Activated effector memory CD4-positive, alpha-beta T cell treated with anti-CD3 and anti-CD28 coated beads, Interleukin-2, amount 50 U/mL, for 16 hours (primary cell): Measurements from ENCODE around the gene FAR1.

Experiments used
- DNase-seq: peaks from one replicate; pipeline ENCODE4 v3.0.0-alpha.2; 2020

Gene FAR1

DNA sequence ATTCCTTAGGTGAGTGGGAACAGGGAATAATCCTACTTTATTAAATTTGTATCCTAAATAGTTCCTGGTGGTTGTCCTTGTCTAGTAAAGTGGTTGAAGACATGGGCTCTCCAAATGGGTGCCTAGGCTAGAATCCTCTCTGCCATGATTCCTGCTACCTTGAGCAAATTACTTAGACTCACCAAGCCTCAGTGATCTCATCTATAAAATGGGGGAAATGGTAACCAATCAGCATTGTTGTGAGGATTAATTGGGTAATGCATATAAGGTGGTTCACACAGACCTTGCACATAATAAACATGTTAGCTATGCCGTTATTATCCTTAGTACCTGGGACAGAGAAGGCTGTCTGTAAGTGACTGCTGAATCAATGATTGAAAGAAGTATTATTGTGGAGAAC is 109.9 kb downstream of the FAR1 start:
- no peak for DNase-seq

DNA sequence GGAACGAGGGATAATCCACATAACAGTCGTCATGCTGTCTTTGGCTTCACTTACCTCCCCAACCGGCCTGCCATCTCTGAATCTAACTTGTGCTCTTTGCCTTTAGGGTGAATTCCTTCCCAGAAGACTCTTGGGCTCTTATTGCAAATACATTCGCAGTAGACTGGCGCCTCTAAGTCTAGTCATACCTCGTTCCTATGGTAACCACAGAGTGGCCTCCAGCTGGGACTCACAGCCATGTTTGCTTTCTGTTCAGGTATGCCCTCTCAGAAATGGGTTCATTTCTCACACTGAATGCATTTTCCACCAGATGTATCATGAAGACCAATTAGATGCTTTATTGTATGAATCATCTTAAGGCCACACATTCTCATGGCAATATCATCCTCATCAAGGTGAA is 112.7 kb downstream of the FAR1 start:
- DNase-seq = no peak
